Activated T-cell treated with anti-CD3 and anti-CD28 coated beads, Interleukin-2, amount 50 U/mL, for 4 hours (primary cell): ENCODE measurements around the gene GSG1L2. TPM values are rescaled to one million over a fixed set of nuclear protein-coding genes. Genes with fewer than 3 reads are reported as not detected.

Experiments
- ATAC-seq, 2 donors: fragments of 200-7000 bp; cut with Tn5 transposase; one replicate each; pipeline ENCODE4 v1.10.0; 2021
- DNase-seq: peaks from one replicate; pipeline ENCODE4 v3.0.0-alpha.2; 2020
- H3K27me3 Mint-ChIP-seq: one replicate; pipeline ENCODE4 v1.8.0; 2021; ENCODE audit warnings: low read depth, mixed read lengths
- H3K36me3 Mint-ChIP-seq: one replicate; pipeline ENCODE4 v1.8.0; 2022; ENCODE audit warnings: mixed read lengths; ENCODE audit not compliant: insufficient read depth
- H3K4me1 Mint-ChIP-seq: one replicate; pipeline ENCODE4 v1.8.0; 2021; ENCODE audit warnings: low read depth, mixed read lengths
- H3K4me3 Mint-ChIP-seq: one replicate; pipeline ENCODE4 v1.8.0; 2021; ENCODE audit warnings: mild to moderate bottlenecking, moderate library complexity, mixed read lengths
- H3K9me3 Mint-ChIP-seq: one replicate; pipeline ENCODE4 v1.8.0; 2021; ENCODE audit warnings: mixed read lengths
- total RNA-seq, 3 donors: library from RNA; stranded (reverse); gene quantifications; one replicate each; pipeline ENCODE4 v1.2.1, GENCODE V29; 2021

Gene GSG1L2
- total RNA-seq, 3 donors from 2014 or later = not detected

GRCh38 chr17:9755083-9755482 is 66.8 kb downstream of the GSG1L2 start:
- no peaks in the 10 kb centered on the region for H3K9me3 Mint-ChIP-seq
- H3K4me3 Mint-ChIP-seq = no peak overlapping the region
- DNase-seq (no peak), ATAC-seq (no peak)
- H3K27me3 Mint-ChIP-seq = peaks cover 31% of the 10 kb centered on the region
- no peaks in the 10 kb centered on the region for H3K4me1 Mint-ChIP-seq
- no peaks in the 10 kb centered on the region for H3K36me3 Mint-ChIP-seq

Other genes with a start within 250 kb of the GSG1L2 start
- gene STX8, start 246.3 kb downstream of the GSG1L2 start, total RNA-seq = 10 to 100 TPM; 37.5 to 40.7 (median 38.3) TPM
- not detected for gene CFAP52, start 245.4 kb downstream of the GSG1L2 start, total RNA-seq
- gene USP43, start 176.6 kb downstream of the GSG1L2 start, total RNA-seq = under 1 TPM in 2 of 3 donors, not detected in 1; 0.14 to 0.18 TPM
- not detected for gene DHRS7C, start 30.5 kb downstream of the GSG1L2 start, total RNA-seq
- not detected for gene GLP2R, start 3.8 kb upstream of the GSG1L2 start, total RNA-seq
- gene RCVRN, start 83.2 kb upstream of the GSG1L2 start, total RNA-seq = not detected